Type B pancreatic cell (in vitro differentiated cells): ENCODE data around the gene MED25. TPM values are rescaled to one million over a fixed set of nuclear protein-coding genes. Genes with fewer than 3 reads are reported as not detected.

Experiments
- DNase-seq: peaks from one replicate; pipeline ENCODE4 v3.0.0; 2021; ENCODE audit warnings: mixed read lengths; ENCODE audit not compliant: unreplicated experiment; ENCODE audit errors: extremely low spot score
- H3K27ac Mint-ChIP-seq: 2 replicates; pipeline ENCODE4 v1.8.0; 2021; ENCODE audit warnings: mild to moderate bottlenecking, mixed read lengths
- H3K27me3 Mint-ChIP-seq: 2 replicates; pipeline ENCODE4 v1.8.0; 2021; ENCODE audit warnings: mixed read lengths
- H3K36me3 Mint-ChIP-seq: 2 replicates; pipeline ENCODE4 v1.8.0; 2021; ENCODE audit warnings: mixed read lengths
- H3K4me1 Mint-ChIP-seq: one replicate; pipeline ENCODE4 v1.8.0; 2021; ENCODE audit warnings: mixed read lengths; ENCODE audit not compliant: unreplicated experiment
- H3K4me3 Mint-ChIP-seq: 2 replicates; pipeline ENCODE4 v1.8.0; 2021; ENCODE audit warnings: mild to moderate bottlenecking, mixed read lengths
- H3K9me3 Mint-ChIP-seq: 2 replicates; pipeline ENCODE4 v1.8.0; 2021; ENCODE audit warnings: mixed read lengths
- CTCF ChIP-seq: fragments of 200-600 bp; sonication (generic); conservative IDR thresholded peaks from 2 replicates; pipeline ENCODE4 v1.5.0; 2021; ENCODE audit warnings: antibody characterized with exemption, mild to moderate bottlenecking
- total RNA-seq: library from RNA; stranded (reverse); gene quantifications from 2 replicates; pipeline ENCODE4 v1.2.1, GENCODE V29; 2021; ENCODE audit warnings: low replicate concordance

The MED25 gene
- total RNA-seq, 1 donor from 2014 or later = 88.9 TPM

- Mint-ChIP-seq H3K4me3 (peak within 1 kb of the TSS; percentile 94), H3K9me3 (peaks cover 3% of the 10 kb centered on the region), H3K27me3 (no peaks in the 10 kb centered on the region), H3K27ac (peak within 1 kb of the TSS; percentile 94), H3K4me1 (peaks cover 18% of the 10 kb centered on the region), H3K36me3 (peaks cover 21% of the 10 kb centered on the region)
- no peak for TF ChIP-seq CTCF
- peak; percentile 95 for DNase-seq
These were observed 32.6 kb downstream of the MED25 start, which contains the start of gene PTOV1 for GRCh38 chr19:49850487-49851342. Gene PTOV1, plus strand, starts transcription at chr19:49851159.

GRCh38 chr19:49851456-49852259 lies 33.6 kb downstream of the MED25 start:
- no peaks in the 10 kb centered on the region for H3K27me3 Mint-ChIP-seq
- peaks cover 18% of the 10 kb centered on the region for H3K4me1 Mint-ChIP-seq
- no peak for DNase-seq
- peak overlapping the region; percentile 94 for H3K4me3 Mint-ChIP-seq
- H3K27ac Mint-ChIP-seq = peak overlapping the region; percentile 90
- peaks cover 3% of the 10 kb centered on the region for H3K9me3 Mint-ChIP-seq
- H3K36me3 Mint-ChIP-seq = peaks cover 21% of the 10 kb centered on the region
- TF ChIP-seq CTCF = no peak

DNA sequence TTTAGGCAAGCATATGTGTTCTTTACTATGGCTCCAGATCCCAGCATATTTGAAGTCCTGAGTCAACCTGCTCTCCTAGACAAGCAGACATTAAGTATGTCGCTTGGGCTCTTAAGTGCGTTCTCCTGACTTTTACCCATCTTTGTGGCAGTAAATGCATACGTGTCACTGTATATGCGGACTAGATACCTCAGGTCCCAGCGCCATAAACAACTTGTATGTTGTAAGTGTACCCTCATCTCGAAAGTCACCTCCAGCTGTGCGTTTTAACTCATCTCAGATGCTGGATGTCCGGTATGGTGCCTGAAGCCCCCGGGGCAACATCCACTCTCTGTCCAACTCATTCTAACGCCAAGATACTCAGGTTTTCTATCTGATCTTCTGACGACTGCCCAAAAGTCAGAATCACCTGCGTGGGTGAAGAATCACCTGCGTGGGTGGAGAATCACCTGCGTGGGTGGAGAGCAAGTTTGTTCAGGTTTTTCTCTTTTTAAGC lies 34.6 kb downstream of the MED25 start:
- H3K36me3 Mint-ChIP-seq = peaks cover 21% of the 10 kb centered on the region
- no peaks in the 10 kb centered on the region for H3K27me3 Mint-ChIP-seq
- H3K27ac Mint-ChIP-seq = peak overlapping the region; percentile 90
- peak overlapping the region; percentile 94 for H3K4me3 Mint-ChIP-seq
- H3K9me3 Mint-ChIP-seq = peaks cover 3% of the 10 kb centered on the region
- DNase-seq = no peak
- peaks cover 18% of the 10 kb centered on the region for H3K4me1 Mint-ChIP-seq
- TF ChIP-seq CTCF = no peak

DNA sequence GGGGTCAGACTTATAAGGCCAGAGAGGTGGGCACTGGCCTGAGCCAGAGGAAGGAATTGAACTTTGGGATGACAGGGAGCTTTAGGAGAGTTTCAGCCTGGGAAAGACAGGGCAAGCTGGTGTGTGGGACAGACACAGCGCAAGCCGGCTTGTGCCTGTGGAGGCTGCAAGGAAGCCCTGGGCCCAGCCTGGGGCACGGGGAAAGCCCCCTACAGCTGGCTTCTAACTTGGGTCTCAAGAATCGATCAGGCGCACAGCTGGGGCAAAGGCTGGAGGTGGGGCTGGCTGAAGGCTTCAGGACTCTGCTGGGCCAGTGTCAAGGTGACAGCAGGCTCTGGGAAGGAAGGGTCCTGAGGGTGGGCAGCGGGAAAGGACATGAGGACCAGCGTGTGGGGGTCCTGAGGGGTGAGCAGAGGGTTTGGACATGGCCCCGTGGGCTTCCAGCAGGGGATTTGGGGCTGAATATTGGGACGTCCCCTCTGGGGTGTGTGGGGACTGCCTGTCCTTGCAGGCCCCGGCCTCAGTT lies 35.8 kb downstream of the MED25 start:
- Mint-ChIP-seq H3K27ac (peak overlapping the region; percentile 68), H3K36me3 (peaks cover 21% of the 10 kb centered on the region)

More for the DNA sequence above, 35.8 kb downstream of the MED25 start:
- no peaks in the 10 kb centered on the region for H3K27me3 Mint-ChIP-seq
- H3K4me3 Mint-ChIP-seq = peak overlapping the region; percentile 81
- no peak for TF ChIP-seq CTCF
- peaks cover 18% of the 10 kb centered on the region for H3K4me1 Mint-ChIP-seq
- no peak for DNase-seq
- peaks cover 2% of the 10 kb centered on the region for H3K9me3 Mint-ChIP-seq
